ENCODE data around the gene ABLIM1.

GRCh38 chr10:114678336-114678735 lies 20.3 kb upstream of the ABLIM1 start:
- TF ChIP-seq POLR2AphosphoS5 (IDR thresholded peaks at IDR 0.05) (no peak), CTCF (IDR thresholded peaks at IDR 0.05) (no peak)
